ENCODE results near the gene SLC43A1. TPM values are rescaled to one million over a fixed set of nuclear protein-coding genes. Genes with fewer than 3 reads are reported as not detected.

The SLC43A1 gene
- total RNA-seq: 10 to 100 TPM; 18.2 to 20.9 TPM

DNA sequence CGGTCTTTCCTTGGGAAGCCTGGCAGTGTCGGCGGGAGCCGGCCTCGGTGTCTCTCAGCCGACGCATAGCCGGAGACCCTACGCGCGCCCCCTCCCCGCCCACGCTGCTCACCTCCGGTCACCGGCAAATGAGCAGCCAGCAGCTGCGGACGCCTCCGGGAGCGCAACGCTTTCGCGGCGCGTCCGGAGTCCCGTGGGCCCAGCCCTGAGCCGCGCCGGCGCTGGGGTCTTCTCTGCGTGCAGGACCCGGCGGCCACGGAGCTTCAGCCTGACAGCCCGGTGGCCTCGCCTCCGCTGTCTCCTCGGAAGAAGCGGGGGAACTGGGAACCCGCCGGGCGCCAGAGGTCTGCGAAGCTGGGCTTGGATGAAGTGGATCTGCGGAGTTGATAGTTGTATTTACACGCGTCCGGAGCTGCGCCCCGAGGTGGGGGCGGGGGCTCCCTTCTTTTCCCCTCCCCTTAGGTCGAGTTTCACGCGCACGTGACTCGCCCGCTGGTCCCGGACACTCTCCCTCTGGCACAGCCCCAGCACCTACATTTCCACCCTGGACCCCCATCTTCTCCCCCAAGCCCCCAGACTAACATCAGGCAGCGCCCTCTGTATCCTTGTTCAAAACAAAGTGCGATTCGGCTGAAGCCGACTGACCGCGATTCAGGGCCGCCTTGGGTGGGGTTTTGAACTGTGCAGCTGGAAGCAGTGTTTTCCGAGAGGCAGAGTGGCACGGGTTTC is at the start of gene SLC43A1:
TSS of gene SLC43A1 (minus strand) at position 371 of the 729 bp plus-strand sequence. CDS start 1,591 bp downstream, outside the sequence.
- Histone ChIP-seq H3K27ac (peak within 1 kb of the TSS; percentile 64 to 66), H3K4me1 (replicated peaks) (peaks cover 4% of the 10 kb centered on the region), H3K4me3 (peak within 1 kb of the TSS; percentile 71 to 82), H3K9me3 (no peaks in the 10 kb centered on the region), H3K36me3 (no peaks in the 10 kb centered on the region), H3K27me3 (replicated peaks; ENCODE audit: insufficient read depth) (no peaks in the 10 kb centered on the region)
- DNase-seq (ENCODE audit: low spot score): peak; percentile 35
- TF ChIP-seq, protein P1, sequence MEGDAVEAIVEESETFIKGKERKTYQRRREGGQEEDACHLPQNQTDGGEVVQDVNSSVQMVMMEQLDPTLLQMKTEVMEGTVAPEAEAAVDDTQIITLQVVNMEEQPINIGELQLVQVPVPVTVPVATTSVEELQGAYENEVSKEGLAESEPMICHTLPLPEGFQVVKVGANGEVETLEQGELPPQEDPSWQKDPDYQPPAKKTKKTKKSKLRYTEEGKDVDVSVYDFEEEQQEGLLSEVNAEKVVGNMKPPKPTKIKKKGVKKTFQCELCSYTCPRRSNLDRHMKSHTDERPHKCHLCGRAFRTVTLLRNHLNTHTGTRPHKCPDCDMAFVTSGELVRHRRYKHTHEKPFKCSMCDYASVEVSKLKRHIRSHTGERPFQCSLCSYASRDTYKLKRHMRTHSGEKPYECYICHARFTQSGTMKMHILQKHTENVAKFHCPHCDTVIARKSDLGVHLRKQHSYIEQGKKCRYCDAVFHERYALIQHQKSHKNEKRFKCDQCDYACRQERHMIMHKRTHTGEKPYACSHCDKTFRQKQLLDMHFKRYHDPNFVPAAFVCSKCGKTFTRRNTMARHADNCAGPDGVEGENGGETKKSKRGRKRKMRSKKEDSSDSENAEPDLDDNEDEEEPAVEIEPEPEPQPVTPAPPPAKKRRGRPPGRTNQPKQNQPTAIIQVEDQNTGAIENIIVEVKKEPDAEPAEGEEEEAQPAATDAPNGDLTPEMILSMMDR (IDR thresholded peaks at IDR 0.05): no peak
- no peak for TF ChIP-seq POLR2A (IDR thresholded peaks at IDR 0.05)
- TF ChIP-seq POLR2AphosphoS5 (IDR thresholded peaks at IDR 0.05): no peak
- WGBS: 1% methylated on average over 40 of the region's 66 CpGs
- intact Hi-C loops (cut with DNase I): no loop called here

DNA sequence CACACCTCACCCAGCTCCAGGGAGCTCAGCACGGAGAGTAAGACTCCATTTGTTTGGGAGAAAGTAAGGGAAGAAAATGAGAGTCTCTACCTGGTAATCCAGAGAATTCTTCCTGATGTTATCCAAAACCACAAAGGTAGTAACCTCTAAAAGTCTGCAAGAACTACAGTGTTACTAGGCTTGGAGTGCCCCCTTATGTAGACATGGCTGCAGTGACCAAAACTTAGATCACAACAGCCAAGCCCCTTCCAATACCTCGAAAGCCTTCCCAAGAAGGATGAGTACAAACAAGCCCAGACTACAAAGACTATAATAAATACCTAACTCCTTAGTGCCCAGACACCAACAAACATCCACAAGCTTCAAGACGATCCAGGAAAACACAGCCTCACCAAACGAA is 47.1 kb upstream of the SLC43A1 start:
- intact Hi-C loops (cut with DNase I): no loop called here
- H3K36me3 ChIP-seq: no peaks in the 10 kb centered on the region
- no peaks in the 10 kb centered on the region for H3K9me3 ChIP-seq
- H3K27me3 ChIP-seq (replicated peaks; ENCODE audit: insufficient read depth): no peaks in the 10 kb centered on the region
- peaks cover 4% of the 10 kb centered on the region for H3K4me1 ChIP-seq (replicated peaks)
- H3K27ac ChIP-seq: no peak overlapping the region
- WGBS: 25% methylated on average over 4 of the region's 4 CpGs
- no peak overlapping the region for H3K4me3 ChIP-seq
- DNase-seq (ENCODE audit: low spot score): no peak
- no peak for TF ChIP-seq POLR2AphosphoS5 (IDR thresholded peaks at IDR 0.05)
- no peak for TF ChIP-seq POLR2A (IDR thresholded peaks at IDR 0.05)
- TF ChIP-seq, protein P1 (IDR thresholded peaks at IDR 0.05): no peak

DNA sequence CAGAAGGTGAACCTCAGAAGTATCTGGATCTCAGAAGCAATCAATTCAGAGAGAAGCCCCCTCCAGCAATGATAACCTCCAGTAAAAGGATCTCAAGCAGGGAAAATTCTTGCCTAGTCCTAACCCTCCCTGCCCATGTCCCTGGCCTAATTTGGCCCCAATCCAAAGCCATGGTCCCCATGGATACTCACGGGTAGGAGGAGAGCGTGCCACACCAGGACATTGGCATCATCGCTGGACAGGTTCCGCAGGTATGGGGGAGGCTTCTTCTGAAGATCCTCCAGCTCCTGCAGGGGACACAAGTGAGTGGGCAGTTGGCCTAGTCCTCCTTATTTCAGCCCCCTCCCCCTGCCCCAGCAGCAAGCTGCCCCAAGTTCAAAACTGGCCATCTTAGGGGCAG is 44.6 kb upstream of the SLC43A1 start:
- Histone ChIP-seq H3K27me3 (replicated peaks; ENCODE audit: insufficient read depth) (no peaks in the 10 kb centered on the region), H3K4me3 (no peak overlapping the region), H3K9me3 (no peaks in the 10 kb centered on the region), H3K27ac (no peak overlapping the region), H3K4me1 (replicated peaks) (no peaks in the 10 kb centered on the region), H3K36me3 (no peaks in the 10 kb centered on the region)
- whole genome bisulfite sequencing: 64% methylated on average over 4 of the region's 4 CpGs
- TF ChIP-seq POLR2AphosphoS5 (IDR thresholded peaks at IDR 0.05) (no peak), POLR2A (IDR thresholded peaks at IDR 0.05) (no peak)
- TF ChIP-seq, protein P1 (IDR thresholded peaks at IDR 0.05): no peak
- intact Hi-C loops (cut with DNase I): no loop called here
- peak; percentile 23 for DNase-seq (ENCODE audit: low spot score)

DNA sequence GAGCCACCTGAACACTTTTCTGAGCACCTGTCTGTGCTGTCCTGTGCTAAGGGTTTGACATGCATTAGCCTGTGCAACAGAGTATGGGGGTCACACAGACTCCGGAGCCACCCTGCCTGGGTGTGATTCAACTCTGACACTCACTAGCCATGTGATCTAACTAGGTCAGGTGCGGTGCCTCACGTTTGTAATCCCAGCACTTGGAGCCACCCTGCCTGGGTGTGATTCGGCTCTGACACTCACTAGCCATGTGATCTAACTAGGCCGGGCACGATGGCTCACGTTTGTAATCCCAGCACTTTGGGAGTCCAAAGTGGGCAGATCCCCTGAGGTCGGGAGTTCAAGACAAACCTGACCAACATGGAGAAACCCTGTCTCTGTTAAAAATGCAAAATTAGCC is 40.5 kb upstream of the SLC43A1 start:
- DNase-seq (ENCODE audit: low spot score): no peak
- Histone ChIP-seq H3K27ac (no peak overlapping the region), H3K4me1 (replicated peaks) (no peaks in the 10 kb centered on the region), H3K27me3 (replicated peaks; ENCODE audit: insufficient read depth) (no peaks in the 10 kb centered on the region), H3K4me3 (no peak overlapping the region), H3K36me3 (no peaks in the 10 kb centered on the region), H3K9me3 (no peaks in the 10 kb centered on the region)
- intact Hi-C loops (cut with DNase I): no loop called here
- TF ChIP-seq, protein P1 (IDR thresholded peaks at IDR 0.05): no peak
- TF ChIP-seq POLR2A (IDR thresholded peaks at IDR 0.05): no peak
- TF ChIP-seq POLR2AphosphoS5 (IDR thresholded peaks at IDR 0.05): no peak
- WGBS: 88% methylated on average over 8 of the region's 8 CpGs

DNA sequence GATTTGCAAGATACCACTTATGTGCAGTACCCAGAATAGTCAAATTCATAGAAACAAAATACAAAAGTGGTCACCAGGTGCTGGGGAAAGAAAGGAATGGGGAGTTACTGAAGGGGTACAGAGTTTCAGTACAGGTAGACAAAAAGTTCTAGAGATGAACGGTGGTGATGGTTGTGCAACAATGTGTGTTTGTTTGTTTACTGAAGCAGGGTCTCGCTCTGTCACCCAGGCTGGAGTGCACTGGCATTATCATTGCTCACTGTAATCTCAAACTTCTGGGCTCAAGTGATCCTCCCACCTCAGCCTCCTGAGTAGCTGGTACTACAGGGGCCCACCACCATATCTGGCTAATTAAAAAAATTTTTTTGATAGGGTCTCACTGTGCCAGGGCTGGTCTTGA is 39.9 kb upstream of the SLC43A1 start:
- TF ChIP-seq POLR2A (IDR thresholded peaks at IDR 0.05) (no peak), POLR2AphosphoS5 (IDR thresholded peaks at IDR 0.05) (no peak)
- TF ChIP-seq, protein P1 (IDR thresholded peaks at IDR 0.05): no peak
- no peaks in the 10 kb centered on the region for H3K27me3 ChIP-seq (replicated peaks; ENCODE audit: insufficient read depth)
- no peaks in the 10 kb centered on the region for H3K36me3 ChIP-seq
- no peak overlapping the region for H3K27ac ChIP-seq
- WGBS: 78% methylated on average over 2 of the region's 2 CpGs
- H3K4me1 ChIP-seq (replicated peaks): no peaks in the 10 kb centered on the region
- H3K4me3 ChIP-seq: no peak overlapping the region
- intact Hi-C loops (cut with DNase I): no loop called here
- H3K9me3 ChIP-seq: no peaks in the 10 kb centered on the region
- no peak for DNase-seq (ENCODE audit: low spot score)

Measured in prostate gland (tissue), 2 donors.